Muscle of leg (tissue), 11 donors: ENCODE data around the gene C4orf54. TPM values are rescaled to one million over a fixed set of nuclear protein-coding genes. Genes with fewer than 3 reads are reported as not detected.

Experiments used
- DNase-seq: peaks from one replicate; pipeline ENCODE4 v3.0.0; 2013
- H3K27ac ChIP-seq: one replicate; pipeline ENCODE4 v1.5.1; 2013; ENCODE audit warnings: mild to moderate bottlenecking, low read length, control low read depth
- H3K27me3 ChIP-seq: one replicate; pipeline ENCODE4 v1.6.1; 2013; ENCODE audit warnings: low read length; ENCODE audit not compliant: control insufficient read depth, insufficient read depth
- H3K36me3 ChIP-seq: one replicate; pipeline ENCODE4 v1.6.1; 2013; ENCODE audit warnings: low read length; ENCODE audit not compliant: control insufficient read depth, insufficient read depth
- H3K4me1 ChIP-seq: one replicate; pipeline ENCODE4 v1.6.1; 2013; ENCODE audit warnings: low read length; ENCODE audit not compliant: control insufficient read depth, insufficient read depth
- H3K4me3 ChIP-seq: one replicate; pipeline ENCODE4 v1.5.1; 2013; ENCODE audit warnings: low read length, control low read depth
- H3K9me3 ChIP-seq: replicated peaks from 2 replicates; pipeline ENCODE4 v1.6.1; 2013; ENCODE audit warnings: low read depth, low read length; ENCODE audit not compliant: control insufficient read depth
- WGBS: methylation state at CpG from one replicate; pipeline ENCODE4 v1.1.5; 2013; ENCODE audit warnings: missing lambda C conversion rate; ENCODE audit not compliant: insufficient coverage; 5-methylcytosine and 5-hydroxymethylcytosine counted together
- polyA plus RNA-seq, 8 donors: library from polyadenylated mRNA; unstranded; fragments of 120-200 nt; gene quantifications; one replicate each; pipeline versions ENCODE4 v1.2.1 to v1.2.3, GENCODE V29; 2013; ENCODE audit warnings: inconsistent platforms in 1 of 8, low replicate concordance in 1 of 8; ENCODE audit not compliant: insufficient read length in 8 of 8, insufficient read depth in 1 of 8
- total RNA-seq: library from RNA; stranded (reverse); fragments of 120-200 nt; gene quantifications from one replicate; pipeline ENCODE4 v1.2.4, GENCODE V29; 2013

C4orf54 gene
- total and polyA plus RNA-seq, 9 donors, result 56.3 to 159 (median 106) TPM

DNA sequence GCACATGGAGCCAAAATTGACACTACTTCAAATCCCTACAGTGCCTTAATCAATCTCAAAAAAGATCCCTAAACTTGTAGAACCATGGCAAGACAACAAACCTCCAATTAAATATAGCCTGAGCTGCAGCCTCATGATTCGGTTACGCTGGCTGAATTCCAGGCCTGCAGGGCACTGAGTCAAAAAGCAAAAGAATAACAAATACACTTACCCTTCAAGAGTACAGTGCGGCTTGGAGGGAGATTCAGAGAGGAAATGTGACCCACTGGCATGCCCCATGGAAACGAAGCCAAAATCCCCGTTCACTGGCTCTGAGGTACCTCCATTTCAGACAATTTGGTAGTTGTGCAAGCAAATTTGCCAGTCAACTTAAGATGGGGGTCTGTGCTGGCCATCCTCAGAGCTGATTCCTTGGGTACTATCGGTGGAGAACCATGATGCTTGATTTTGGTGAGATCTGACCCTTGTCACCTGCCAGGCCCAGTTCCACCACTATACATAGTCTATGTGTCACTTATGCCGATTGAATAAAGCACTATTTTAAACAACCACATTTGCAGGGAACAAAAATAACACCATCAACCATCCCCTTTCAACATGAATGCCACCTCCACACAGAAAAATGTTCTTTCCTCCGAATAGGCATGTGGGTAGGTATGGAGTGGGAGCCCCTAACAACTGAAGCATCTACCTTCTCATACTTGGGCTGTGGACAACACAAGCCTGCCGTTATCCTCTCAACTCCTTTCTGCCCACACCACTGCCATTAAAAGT lies 2.1 kb downstream of the C4orf54 start:
- Histone ChIP-seq H3K27me3 (no peaks in the 10 kb centered on the region), H3K4me3 (peak overlapping the region; percentile 4), H3K4me1 (peaks cover 39% of the 10 kb centered on the region), H3K27ac (peak overlapping the region; percentile 96), H3K9me3 (no peaks in the 10 kb centered on the region), H3K36me3 (peaks cover 4% of the 10 kb centered on the region)
- peak; percentile 66 for DNase-seq
- 46% methylated on average over 2 of the region's 9 CpGs for WGBS

DNA sequence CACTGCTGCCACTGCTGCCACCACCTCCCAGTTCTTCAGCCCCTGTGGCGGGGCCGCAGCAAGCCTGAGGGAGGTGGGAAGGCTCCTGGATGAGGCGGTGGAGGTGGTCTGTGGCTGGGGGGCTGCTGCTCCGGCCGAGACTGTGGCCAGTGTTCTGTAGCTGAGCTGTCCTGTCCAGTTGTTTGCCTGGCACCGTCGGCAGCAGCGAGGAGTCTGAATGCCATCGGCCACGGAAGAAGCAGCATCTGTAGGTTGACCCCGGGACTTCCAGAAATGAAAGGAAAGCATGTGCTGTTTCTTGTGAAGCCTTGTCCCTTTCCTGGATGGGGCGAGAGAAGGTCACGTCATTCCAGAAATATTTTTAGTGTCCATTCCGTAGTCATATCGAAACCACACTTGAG lies 3.3 kb downstream of the C4orf54 start:
- WGBS, result 89% methylated on average over 11 of the region's 15 CpGs
- Histone ChIP-seq H3K27me3 (no peaks in the 10 kb centered on the region), H3K27ac (peak overlapping the region; percentile 96), H3K36me3 (peaks cover 16% of the 10 kb centered on the region), H3K9me3 (no peaks in the 10 kb centered on the region), H3K4me1 (peaks cover 47% of the 10 kb centered on the region), H3K4me3 (peak overlapping the region; percentile 57)
- no peak for DNase-seq

DNA sequence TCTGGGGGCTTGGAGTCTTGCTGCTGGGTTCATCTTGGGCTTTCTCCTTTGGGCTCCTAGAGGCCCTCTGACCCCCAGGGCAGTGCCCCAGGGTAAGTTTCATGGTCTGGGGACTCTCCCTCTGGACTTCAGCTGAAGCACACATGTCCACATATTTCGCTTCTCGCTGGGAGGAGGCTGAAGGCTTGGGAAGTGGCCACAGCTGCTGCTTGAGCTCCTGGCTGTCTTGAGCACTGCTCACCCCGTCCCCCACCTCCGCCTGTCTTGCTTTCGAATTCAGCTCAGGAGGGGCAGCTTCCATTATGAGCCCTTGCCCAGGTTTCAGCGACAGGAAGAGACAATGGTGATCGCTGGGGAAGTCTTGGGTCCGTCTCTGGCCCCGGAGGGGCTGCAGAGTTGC lies 3.7 kb downstream of the C4orf54 start:
- Histone ChIP-seq H3K27me3 (no peaks in the 10 kb centered on the region), H3K27ac (peak overlapping the region; percentile 96), H3K36me3 (peaks cover 17% of the 10 kb centered on the region), H3K9me3 (no peaks in the 10 kb centered on the region), H3K4me3 (peak overlapping the region; percentile 57), H3K4me1 (peaks cover 45% of the 10 kb centered on the region)
- 86% methylated on average over 7 of the region's 9 CpGs for WGBS
- peak; percentile 52 for DNase-seq

DNA sequence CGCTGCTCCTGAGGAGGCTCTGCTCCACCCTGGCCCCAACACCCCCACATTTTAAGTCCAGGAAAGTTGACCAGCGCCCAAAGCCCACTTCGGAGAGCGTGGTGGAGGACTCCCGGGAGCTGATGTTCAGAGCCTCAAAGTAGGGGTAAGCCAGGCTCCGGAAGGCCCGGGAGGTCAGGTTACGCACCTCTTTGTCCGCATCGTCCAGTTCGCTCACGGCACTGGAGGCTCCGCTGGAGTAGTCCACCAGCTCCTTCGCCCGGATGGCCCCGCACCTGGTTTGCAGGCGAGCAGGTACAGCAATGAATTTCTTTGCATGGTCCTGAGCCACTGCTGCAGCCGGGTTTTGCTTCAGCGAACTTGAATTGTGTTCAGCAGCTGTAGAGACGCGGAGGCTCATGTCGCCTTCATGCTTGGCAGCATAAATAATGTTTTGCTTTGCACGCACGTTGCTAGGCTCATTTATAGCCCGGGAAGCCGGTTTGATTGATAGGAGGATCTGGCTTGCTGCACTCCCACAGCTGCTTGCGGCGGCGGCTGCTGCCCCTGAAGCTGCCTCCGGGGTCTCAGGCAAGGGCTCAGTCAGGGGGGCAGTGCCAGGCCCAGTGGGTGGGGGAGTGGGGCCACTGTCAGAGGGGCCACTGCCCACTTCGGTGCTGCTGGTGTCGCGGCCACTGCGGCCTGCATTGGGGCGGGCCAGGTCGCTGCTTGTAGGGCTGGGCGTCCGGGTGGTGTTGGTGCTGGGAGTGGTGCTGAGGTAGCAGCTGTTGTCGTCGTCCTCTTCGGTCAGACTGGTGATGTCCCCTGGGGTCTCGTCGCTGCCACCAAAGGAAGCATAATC lies 4.8 kb downstream of the C4orf54 start:
- peaks cover 43% of the 10 kb centered on the region for H3K4me1 ChIP-seq
- DNase-seq, result peak; percentile 87

DNA sequence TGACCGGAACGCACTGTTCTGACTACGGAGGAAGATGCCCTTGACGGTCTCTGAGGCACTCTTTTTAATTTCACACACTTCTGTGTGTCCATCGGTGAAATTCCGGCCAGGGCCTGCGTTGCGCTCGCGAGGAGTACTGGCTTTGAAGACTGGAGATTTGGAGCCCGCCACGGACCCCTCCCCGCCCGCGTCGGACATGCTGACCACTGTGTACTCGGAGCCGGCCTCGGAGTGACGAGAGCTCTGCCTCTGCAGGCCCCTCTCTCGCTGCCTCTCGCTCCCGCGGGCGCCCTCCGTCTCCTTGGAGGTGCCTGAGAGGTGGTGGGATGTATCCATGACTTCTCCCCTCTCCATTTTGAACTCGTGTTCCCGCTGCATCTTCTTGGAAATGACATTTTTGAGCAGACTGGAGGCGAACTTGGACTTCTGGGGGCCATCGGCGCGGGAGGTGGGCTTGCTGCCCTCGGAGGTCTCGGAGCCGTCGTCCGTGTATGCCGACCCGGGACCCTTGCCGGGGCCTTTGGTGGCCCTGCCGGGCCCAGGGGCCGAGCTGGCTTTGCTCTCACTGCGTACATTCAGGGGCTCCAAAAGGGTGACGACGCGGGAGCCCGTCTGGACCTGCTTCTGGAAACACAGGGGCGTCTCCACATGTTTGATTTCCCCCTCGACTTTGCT lies 5.7 kb downstream of the C4orf54 start:
- 85% methylated on average over 23 of the region's 49 CpGs for WGBS

More for the DNA sequence above, 4.8 kb downstream of the C4orf54 start:
- Histone ChIP-seq H3K36me3 (peaks cover 17% of the 10 kb centered on the region), H3K4me3 (peak overlapping the region; percentile 57), H3K9me3 (no peaks in the 10 kb centered on the region), H3K27me3 (no peaks in the 10 kb centered on the region), H3K27ac (peak overlapping the region; percentile 96)
- 85% methylated on average over 37 of the region's 43 CpGs for WGBS

DNA sequence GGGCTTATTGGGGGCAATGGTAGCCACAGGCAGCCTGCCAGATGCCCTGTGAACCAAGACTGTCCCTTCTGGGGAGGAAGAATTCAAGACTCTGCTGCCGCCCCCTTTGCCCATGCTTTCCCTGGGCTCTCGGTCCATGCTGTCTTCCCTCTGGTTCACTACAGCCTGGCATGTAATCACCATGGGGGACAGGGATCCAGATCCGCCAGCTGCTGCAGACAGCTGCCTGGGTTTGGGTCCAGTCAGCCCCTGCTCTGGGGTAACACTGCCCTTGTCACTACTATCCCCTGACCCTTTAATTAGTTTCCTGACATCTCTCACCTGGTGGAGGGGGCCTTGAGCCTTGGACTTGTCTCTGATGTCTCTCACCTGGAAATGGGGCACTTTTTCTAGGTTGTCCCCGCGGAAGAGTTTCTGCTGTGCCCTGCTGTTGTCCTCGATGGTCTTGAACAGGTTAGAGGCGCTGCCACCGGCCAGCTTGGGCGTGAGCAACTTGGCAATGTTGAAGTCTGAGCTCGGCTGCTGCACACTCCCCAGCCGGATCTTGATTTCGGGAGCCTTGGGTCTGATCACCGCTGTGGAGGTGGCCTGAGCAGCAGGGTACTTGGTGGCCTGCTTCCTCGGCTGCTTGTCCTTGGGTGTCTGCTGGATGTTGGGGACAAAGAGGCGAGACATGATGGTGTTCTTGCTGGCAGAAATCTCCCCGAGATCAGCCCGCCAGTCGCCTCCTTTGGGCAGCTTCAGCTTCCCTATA lies 6.4 kb downstream of the C4orf54 start:
- H3K9me3 ChIP-seq, result no peaks in the 10 kb centered on the region
- peaks cover 42% of the 10 kb centered on the region for H3K4me1 ChIP-seq
- WGBS, result 83% methylated on average over 18 of the region's 18 CpGs
- peak overlapping the region; percentile 96 for H3K27ac ChIP-seq
- peak overlapping the region; percentile 57 for H3K4me3 ChIP-seq
- H3K27me3 ChIP-seq, result no peaks in the 10 kb centered on the region
- DNase-seq, result peak; percentile 54
- H3K36me3 ChIP-seq, result peaks cover 17% of the 10 kb centered on the region

More for the DNA sequence above, 5.7 kb downstream of the C4orf54 start:
- Histone ChIP-seq H3K9me3 (no peaks in the 10 kb centered on the region), H3K27ac (peak overlapping the region; percentile 96), H3K36me3 (peaks cover 17% of the 10 kb centered on the region), H3K4me3 (peak overlapping the region; percentile 57), H3K27me3 (no peaks in the 10 kb centered on the region), H3K4me1 (peaks cover 41% of the 10 kb centered on the region)
- DNase-seq, result no peak

DNA sequence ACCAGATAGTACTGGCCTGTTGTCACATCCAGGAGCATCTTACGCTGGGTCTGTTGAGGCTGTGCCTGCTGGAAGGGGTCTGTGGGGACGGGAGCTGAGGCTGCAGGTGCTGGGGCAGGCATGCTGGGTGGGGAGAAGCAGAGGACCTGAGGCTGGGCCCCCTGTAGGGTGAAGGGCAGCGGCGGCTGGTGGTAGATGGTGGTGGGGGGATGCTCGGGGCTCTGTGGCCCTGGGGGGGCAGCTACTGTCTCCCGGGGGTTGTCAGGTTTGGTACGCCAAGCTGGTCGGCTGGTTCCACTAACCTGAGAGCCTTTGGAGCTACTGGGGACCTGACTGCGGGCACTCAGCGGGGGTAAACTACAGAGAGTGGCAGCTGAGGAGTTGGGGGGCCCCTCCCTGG lies 7.8 kb downstream of the C4orf54 start:
- Histone ChIP-seq H3K9me3 (no peaks in the 10 kb centered on the region), H3K4me1 (peaks cover 34% of the 10 kb centered on the region), H3K27me3 (no peaks in the 10 kb centered on the region), H3K27ac (peak overlapping the region; percentile 13), H3K4me3 (peak overlapping the region; percentile 57), H3K36me3 (peaks cover 19% of the 10 kb centered on the region)
- WGBS, result 89% methylated on average over 10 of the region's 10 CpGs
- no peak for DNase-seq

DNA sequence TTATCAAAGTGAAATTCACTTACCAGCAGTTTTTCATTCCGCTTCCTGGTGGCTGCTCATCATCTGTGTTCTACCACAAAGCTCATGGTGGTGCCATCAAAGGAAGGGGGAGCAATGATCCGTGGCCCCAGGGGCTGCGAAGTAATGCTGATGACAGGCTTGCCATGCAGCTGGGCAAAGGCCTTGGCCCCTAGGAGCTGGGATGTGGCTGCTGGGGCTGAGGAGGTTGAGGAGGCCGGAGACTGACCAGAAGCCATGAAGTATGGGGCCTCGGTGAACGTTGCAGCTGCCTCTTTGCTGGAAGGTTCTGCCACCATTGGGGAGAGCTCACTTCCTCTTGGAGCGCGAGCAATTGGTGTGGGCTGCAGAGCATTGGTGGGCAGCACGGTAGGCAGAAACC lies 8.4 kb downstream of the C4orf54 start:
- Histone ChIP-seq H3K4me3 (peak overlapping the region; percentile 57), H3K36me3 (peaks cover 19% of the 10 kb centered on the region), H3K9me3 (no peaks in the 10 kb centered on the region), H3K27ac (no peak overlapping the region), H3K27me3 (no peaks in the 10 kb centered on the region), H3K4me1 (peaks cover 33% of the 10 kb centered on the region)
- whole genome bisulfite sequencing, result 87% methylated on average over 9 of the region's 9 CpGs
- DNase-seq, result no peak

DNA sequence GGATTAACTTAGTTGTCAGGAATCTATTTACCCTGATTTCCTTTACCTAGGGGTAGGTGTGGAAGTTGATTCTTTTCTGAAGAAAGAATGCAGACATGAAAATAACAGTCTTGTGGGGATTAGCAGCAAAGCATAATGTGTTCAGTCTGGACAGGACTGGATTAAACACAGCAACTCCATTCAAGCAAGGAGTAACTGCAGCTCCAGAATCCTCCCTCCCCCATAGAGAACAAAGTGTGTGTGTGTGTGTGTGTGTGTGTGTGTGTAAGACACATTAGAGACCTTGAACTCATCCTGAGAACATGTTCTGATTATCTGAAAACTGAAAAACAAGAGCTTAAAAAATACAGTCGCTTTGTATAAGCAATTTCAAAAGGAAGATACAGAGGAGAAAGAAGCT lies 9.3 kb downstream of the C4orf54 start:
- WGBS, result no CpG with 5 or more reads among the region's 1 CpG
- H3K4me3 ChIP-seq, result peak overlapping the region; percentile 57
- H3K4me1 ChIP-seq, result peaks cover 36% of the 10 kb centered on the region

More for the DNA sequence above, 9.3 kb downstream of the C4orf54 start:
- peaks cover 19% of the 10 kb centered on the region for H3K36me3 ChIP-seq
- peak overlapping the region; percentile 48 for H3K27ac ChIP-seq
- no peak for DNase-seq
- no peaks in the 10 kb centered on the region for H3K9me3 ChIP-seq
- no peaks in the 10 kb centered on the region for H3K27me3 ChIP-seq
